ENCODE data around the gene RBM46.
"Not testable (repeated sequence)": the region's sequence is repeated elsewhere in the genome, so short reads cannot be mapped to it uniquely, and the experiment has no call there.

The RBM46 gene

GRCh38 chr4:154838155-154838554, 57.1 kb downstream of the RBM46 start:
- no peak for DNase-seq

GRCh38 chr4:154838694-154839093, 57.6 kb downstream of the RBM46 start:
- no peak for DNase-seq

GRCh38 chr4:154854362-154854761, 73.3 kb downstream of the RBM46 start:
- no peak for DNase-seq

GRCh38 chr4:154858166-154858565, 77.1 kb downstream of the RBM46 start:
- DNase-seq: no peak

GRCh38 chr4:154868414-154869194, 87.5 kb downstream of the RBM46 start:
- no peak for DNase-seq

GRCh38 chr4:154869301-154869700, 88.2 kb downstream of the RBM46 start:
- no peak for DNase-seq

- DNase-seq: no peak
Observed at GRCh38 chr4:154872198-154872597, 91.1 kb downstream of the RBM46 start.

GRCh38 chr4:154874049-154874448, 93.0 kb downstream of the RBM46 start:
- DNase-seq: not testable (repeated sequence)

- no peak for DNase-seq
Observed at GRCh38 chr4:154877110-154877760, 96.2 kb downstream of the RBM46 start.

Measured in suppressor macrophage treated with lipopolysaccharide for 4 hours (primary cell).